Gastrocnemius medialis (tissue), 4 donors: ENCODE data around the gene CHMP6. TPM values are rescaled to one million over a fixed set of nuclear protein-coding genes. Genes with fewer than 3 reads are reported as not detected.
A peak's percentile ranks its signal among the peaks of the same experiment; 100 is the strongest.

ENCODE experiments used
- ATAC-seq, 2 donors: fragments of 150-250 bp; one replicate each; pipeline ENCODE4 v1.9.1; 2016
- DNase-seq, 2 donors: peaks; one replicate each; pipeline ENCODE4 v3.0.0-alpha.2; 2019
- H3K27ac ChIP-seq, 4 donors: fragments of 200-600 bp; sonication (generic); 1 replicate in 1 of 4; 2 replicates in 3 of 4; pipeline ENCODE4 v1.5.1; 2016 to 2018; ENCODE audit warnings: mild to moderate bottlenecking in 2 of 4, moderate library complexity in 1 of 4
- H3K27me3 ChIP-seq, 3 donors: fragments of 200-600 bp; sonication (generic) in 2 of 3; 1 replicate in 1 of 3; 2 replicates in 2 of 3; pipeline versions ENCODE4 v1.5.1 to v1.6.0; 2016 to 2019; ENCODE audit warnings: mild to moderate bottlenecking in 1 of 3, moderate library complexity in 1 of 3
- H3K36me3 ChIP-seq, 2 donors: fragments of 200-600 bp; sonication (generic) in 1 of 2; one replicate each; pipeline ENCODE4 v1.5.1; 2017 to 2018
- H3K4me1 ChIP-seq, 2 donors: fragments of 200-600 bp; sonication (generic) in 1 of 2; one replicate each; pipeline ENCODE4 v1.5.1; 2016 to 2017; ENCODE audit warnings: mild to moderate bottlenecking in 2 of 2
- H3K4me3 ChIP-seq, 4 donors: fragments of 200-600 bp; sonication (generic) in 3 of 4; 1 replicate in 1 of 4; 2 replicates in 3 of 4; pipeline ENCODE4 v1.5.1; 2016 to 2019; ENCODE audit warnings: mild to moderate bottlenecking in 2 of 4
- H3K9me3 ChIP-seq, 3 donors: fragments of 200-600 bp; sonication (generic) in 2 of 3; 1 replicate in 1 of 3; 2 replicates in 2 of 3; pipeline ENCODE4 v1.5.1; 2016 to 2019
- CTCF ChIP-seq, 5 experiments: fragments of 450-650 bp in 3 of 5; fragments of 200-600 bp in 2 of 5; sonication (generic) in 2 of 5; IDR thresholded peaks in 4 of 5; conservative IDR thresholded peaks in 1 of 5; 1 replicate in 4 of 5; 2 replicates in 1 of 5; pipeline ENCODE4 v1.5.1; 2016 to 2019; ENCODE audit warnings: antibody characterized with exemption in 5 of 5, mild to moderate bottlenecking in 3 of 5, moderate library complexity in 3 of 5
- POLR2A ChIP-seq, 2 donors: fragments of 450-650 bp; IDR thresholded peaks; one replicate each; pipeline ENCODE4 v1.6.1; 2017; ENCODE audit warnings: antibody characterized with exemption in 2 of 2, mild to moderate bottlenecking in 2 of 2, moderate library complexity in 2 of 2
- in situ Hi-C, 4 donors: fragments of 200-750 bp; cut with MboI; loops; one replicate each; pipeline versions ENCODE4 v1.15.0 to v1.8.0; 2017; ENCODE audit warnings: low sequenced_read_pairs in 4 of 4
- intact Hi-C: fragments of 100-400 bp; cut with DNase I; formaldehyde crosslinking; loops from one replicate; pipeline ENCODE4 v1.15.1; 2023; ENCODE audit warnings: low total_unique reads
- total RNA-seq, 4 donors: library from RNA; depleted of rRNA; stranded (reverse); fragments of >200 nt; gene quantifications; one replicate each; pipeline versions ENCODE4 v1.1.0 to v1.2.3, GENCODE V29; 2016

CHMP6 gene
- total RNA-seq, 4 donors from 2014 or later, result 29.8 to 33.3 (median 33.0) TPM

- TF ChIP-seq CTCF (IDR thresholded peaks at IDR 0.05 in 4 of 5, conservative IDR thresholded peaks at IDR 0.05 in 1 of 5) (no peak), POLR2A (IDR thresholded peaks at IDR 0.05) (no peak)
- in situ Hi-C loops (no loop called here), intact Hi-C loops (no loop called here)
- peak in 1 of 2 donors; percentile 3 for ATAC-seq
- Histone ChIP-seq H3K4me1 (peaks cover 21 to 31% of the 10 kb centered on the region in 2 donors), H3K27ac (no peak overlapping the region), H3K27me3 (peaks cover 35 to 46% (median 44%) of the 10 kb centered on the region in 3 donors), H3K9me3 (no peaks in the 10 kb centered on the region), H3K36me3 (peaks cover 0 to 30% of the 10 kb centered on the region in 2 donors), H3K4me3 (no peak overlapping the region)
- no peak for DNase-seq
These were observed 10.4 kb downstream of the CHMP6 start for GRCh38 chr17:81002013-81002384.

- Histone ChIP-seq H3K9me3 (no peaks in the 10 kb centered on the region), H3K4me1 (peaks cover 21 to 31% of the 10 kb centered on the region in 2 donors), H3K36me3 (peaks cover 0 to 23% of the 10 kb centered on the region in 2 donors), H3K27ac (no peak overlapping the region), H3K27me3 (peaks cover 40 to 48% (median 47%) of the 10 kb centered on the region in 3 donors), H3K4me3 (no peak overlapping the region)
- in situ Hi-C loops, result no loop called here
- ATAC-seq (peak in 1 of 2 donors; percentile 32), DNase-seq (no peak)
- TF ChIP-seq CTCF (IDR thresholded peaks at IDR 0.05 in 4 of 5, conservative IDR thresholded peaks at IDR 0.05 in 1 of 5) (no peak), POLR2A (IDR thresholded peaks at IDR 0.05) (no peak)
- intact Hi-C loops, result no loop called here
These were observed 11.0 kb downstream of the CHMP6 start for GRCh38 chr17:81002409-81003361.

- Histone ChIP-seq H3K9me3 (no peaks in the 10 kb centered on the region), H3K27me3 (peaks cover 40 to 48% (median 47%) of the 10 kb centered on the region in 3 donors), H3K4me3 (no peak overlapping the region), H3K4me1 (peaks cover 21 to 31% of the 10 kb centered on the region in 2 donors), H3K36me3 (peaks cover 0 to 11% of the 10 kb centered on the region in 2 donors), H3K27ac (no peak overlapping the region)
- DNase-seq (no peak), ATAC-seq (no peak)
- TF ChIP-seq POLR2A (IDR thresholded peaks at IDR 0.05) (no peak), CTCF (IDR thresholded peaks at IDR 0.05 in 4 of 5, conservative IDR thresholded peaks at IDR 0.05 in 1 of 5) (no peak)
- intact Hi-C loops, result no loop called here
- in situ Hi-C loops, result no loop called here
These were observed 12.3 kb downstream of the CHMP6 start for GRCh38 chr17:81003711-81004475.

GRCh38 chr17:81006891-81007290, 15.2 kb downstream of the CHMP6 start:
- in situ Hi-C loops, result no loop called here
- TF ChIP-seq POLR2A (IDR thresholded peaks at IDR 0.05) (no peak), CTCF (IDR thresholded peaks at IDR 0.05 in 4 of 5, conservative IDR thresholded peaks at IDR 0.05 in 1 of 5) (no peak)
- ATAC-seq, result no peak

More at GRCh38 chr17:81006891-81007290, 15.2 kb downstream of the CHMP6 start:
- no peak overlapping the region for H3K4me3 ChIP-seq
- no peaks in the 10 kb centered on the region for H3K36me3 ChIP-seq
- H3K9me3 ChIP-seq, result no peaks in the 10 kb centered on the region
- no peak for DNase-seq
- H3K27me3 ChIP-seq, result peaks cover 40 to 48% (median 47%) of the 10 kb centered on the region in 3 donors
- no peak overlapping the region for H3K27ac ChIP-seq
- intact Hi-C loops, result no loop called here
- peaks cover 11 to 15% of the 10 kb centered on the region in 2 donors for H3K4me1 ChIP-seq
